SW 1271 (cell line): ENCODE measurements around the gene FGFBP1.

Experiments used
- DNase-seq, 2 experiments: peaks; one replicate each; lab custom pipeline; 2025; lab: John Stamatoyannopoulos, UW

Gene FGFBP1

GRCh38 chr4:15912961-15913630 lies 25.4 kb downstream of the FGFBP1 start:
- no peak for DNase-seq

- no peak for DNase-seq
Observed at GRCh38 chr4:15912236-15912635, 26.3 kb downstream of the FGFBP1 start.

GRCh38 chr4:15910155-15910940 lies 28.2 kb downstream of the FGFBP1 start:
- DNase-seq: no peak

- no peak for DNase-seq
Observed at GRCh38 chr4:15907430-15907829, 31.1 kb downstream of the FGFBP1 start.

- no peak for DNase-seq
Observed at GRCh38 chr4:15906020-15906443, 32.5 kb downstream of the FGFBP1 start.

- DNase-seq: no peak
Observed at GRCh38 chr4:15902746-15903145, 35.8 kb downstream of the FGFBP1 start.

- DNase-seq: no peak
Observed at GRCh38 chr4:15901998-15902397, 36.5 kb downstream of the FGFBP1 start.

GRCh38 chr4:15901007-15901406 lies 37.5 kb downstream of the FGFBP1 start:
- DNase-seq: no peak

GRCh38 chr4:15899511-15899910 lies 39.0 kb downstream of the FGFBP1 start:
- no peak for DNase-seq

- no peak for DNase-seq
Observed at GRCh38 chr4:15898902-15899301, 39.6 kb downstream of the FGFBP1 start.

- no peak for DNase-seq
Observed at GRCh38 chr4:15897577-15897976, 41.0 kb downstream of the FGFBP1 start.

- DNase-seq: no peak
Observed at GRCh38 chr4:15894921-15895916, 43.3 kb downstream of the FGFBP1 start.

GRCh38 chr4:15894393-15894792 lies 44.1 kb downstream of the FGFBP1 start:
- no peak for DNase-seq

GRCh38 chr4:15893962-15894361 lies 44.6 kb downstream of the FGFBP1 start:
- DNase-seq: peak in 1 of 2 experiments; percentile 55

- DNase-seq: no peak
Observed at GRCh38 chr4:15891312-15891711, 47.2 kb downstream of the FGFBP1 start.

GRCh38 chr4:15890246-15890829 lies 48.2 kb downstream of the FGFBP1 start:
- DNase-seq: no peak

- DNase-seq: no peak
Observed at GRCh38 chr4:15888515-15888914, 50.0 kb downstream of the FGFBP1 start.
